RWPE1 (cell line): ENCODE data around the gene SCUBE3.

Experiments used
- CTCF ChIA-PET: fragments of 350-600 bp; sonication (Branson Sonifier 250); formaldehyde crosslinking; extraction: SDS; loops from one replicate; lab custom pipeline; 2021; lab: Yijun Ruan, JAX
- POLR2A ChIA-PET: fragments of 400-600 bp; formaldehyde crosslinking; extraction: SDS; loops from one replicate; lab custom pipeline; 2020; ENCODE audit warnings: antibody characterized with exemption; ENCODE audit not compliant: low non-redundant PET; lab: Yijun Ruan, JAX
- DNase-seq: peaks from one replicate; pipeline ENCODE4 v3.0.0; 2012; ENCODE audit warnings: low spot score
- H3K27ac ChIP-seq: fragments of 450-650 bp; 2 replicates; pipeline ENCODE4 v1.5.1; 2017
- TF ChIP-seq, protein P1 (sequence below): fragments of 450-650 bp; conservative IDR thresholded peaks from 2 replicates; pipeline ENCODE4 v1.5.1; 2017; ENCODE audit warnings: low read depth, mild to moderate bottlenecking

SCUBE3 gene

DNA sequence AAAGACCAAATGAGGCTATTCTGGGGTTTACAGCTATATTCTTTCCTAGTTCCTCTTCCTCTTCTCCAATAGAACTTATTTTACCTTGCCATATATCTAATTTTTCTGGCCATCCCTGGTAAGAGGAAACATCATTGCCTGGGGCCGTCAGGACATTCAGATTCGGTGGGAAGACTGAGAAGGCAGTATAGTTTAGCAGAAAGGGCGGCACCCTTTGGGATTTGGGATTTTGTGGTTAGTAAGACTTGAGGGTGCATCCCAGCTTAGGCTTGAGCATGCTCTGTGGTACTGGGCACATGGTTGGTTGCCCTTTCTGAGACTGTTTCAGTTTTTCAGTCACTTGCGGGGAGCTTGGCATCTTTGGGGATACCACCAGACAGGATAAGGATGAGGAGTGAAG is 21.1 kb downstream of the SCUBE3 start:
- H3K27ac ChIP-seq, result no peak overlapping the region
- no peak for DNase-seq
- ChIA-PET CTCF (interaction anchor here (0.6 kb wide), 2 partner anchors 36 to 1071 kb away, joined by 3 to 4 read pairs; no protein-coding TSS in a partner anchor), POLR2A (no interaction called here)
- TF ChIP-seq, protein P1, sequence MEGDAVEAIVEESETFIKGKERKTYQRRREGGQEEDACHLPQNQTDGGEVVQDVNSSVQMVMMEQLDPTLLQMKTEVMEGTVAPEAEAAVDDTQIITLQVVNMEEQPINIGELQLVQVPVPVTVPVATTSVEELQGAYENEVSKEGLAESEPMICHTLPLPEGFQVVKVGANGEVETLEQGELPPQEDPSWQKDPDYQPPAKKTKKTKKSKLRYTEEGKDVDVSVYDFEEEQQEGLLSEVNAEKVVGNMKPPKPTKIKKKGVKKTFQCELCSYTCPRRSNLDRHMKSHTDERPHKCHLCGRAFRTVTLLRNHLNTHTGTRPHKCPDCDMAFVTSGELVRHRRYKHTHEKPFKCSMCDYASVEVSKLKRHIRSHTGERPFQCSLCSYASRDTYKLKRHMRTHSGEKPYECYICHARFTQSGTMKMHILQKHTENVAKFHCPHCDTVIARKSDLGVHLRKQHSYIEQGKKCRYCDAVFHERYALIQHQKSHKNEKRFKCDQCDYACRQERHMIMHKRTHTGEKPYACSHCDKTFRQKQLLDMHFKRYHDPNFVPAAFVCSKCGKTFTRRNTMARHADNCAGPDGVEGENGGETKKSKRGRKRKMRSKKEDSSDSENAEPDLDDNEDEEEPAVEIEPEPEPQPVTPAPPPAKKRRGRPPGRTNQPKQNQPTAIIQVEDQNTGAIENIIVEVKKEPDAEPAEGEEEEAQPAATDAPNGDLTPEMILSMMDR, result no peak

DNA sequence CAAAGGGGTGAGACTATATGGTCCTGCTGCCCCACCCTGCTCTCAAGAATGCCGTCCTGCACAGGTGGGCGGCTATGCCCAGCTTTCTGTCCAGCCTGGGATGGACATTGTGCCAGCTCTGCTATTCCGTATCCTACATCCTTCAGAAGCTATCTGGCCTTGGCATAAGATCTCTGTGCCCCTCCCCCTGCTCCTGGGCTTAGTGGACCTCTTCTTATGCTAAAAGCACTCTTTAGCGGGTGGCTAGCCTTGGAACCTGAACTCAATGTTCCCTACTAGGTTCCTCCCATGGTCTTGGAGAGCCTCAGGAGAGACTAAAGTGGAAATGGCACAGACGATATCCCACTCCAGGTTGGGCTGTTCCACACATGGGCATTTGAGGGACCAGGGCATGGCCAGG is 22.5 kb downstream of the SCUBE3 start:
- TF ChIP-seq, protein P1, result no peak
- ChIA-PET POLR2A (no interaction called here), CTCF (no interaction called here)
- H3K27ac ChIP-seq, result no peak overlapping the region
- DNase-seq, result no peak

DNA sequence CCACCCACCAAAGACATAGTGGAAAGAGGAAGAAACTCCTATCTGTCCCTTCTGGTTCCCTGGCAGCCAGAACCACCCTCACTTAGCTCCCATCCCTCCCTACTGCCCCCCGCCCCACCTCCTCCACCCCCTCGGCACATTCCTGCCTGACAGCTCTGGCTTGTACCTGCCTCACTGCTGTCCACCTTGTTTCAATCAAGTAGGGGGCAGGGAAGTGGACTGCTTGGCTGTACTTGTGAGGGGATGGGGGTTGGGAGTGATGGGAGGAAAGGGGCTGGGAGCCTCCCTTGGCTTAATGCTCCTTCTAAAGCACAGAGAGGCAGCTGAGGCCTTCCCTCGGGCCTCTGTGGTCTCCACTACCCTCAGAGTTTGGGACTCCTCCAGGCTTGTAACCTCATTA is 23.7 kb downstream of the SCUBE3 start:
- H3K27ac ChIP-seq, result no peak overlapping the region
- ChIA-PET CTCF (no interaction called here), POLR2A (no interaction called here)
- TF ChIP-seq, protein P1, result no peak
- DNase-seq, result no peak

DNA sequence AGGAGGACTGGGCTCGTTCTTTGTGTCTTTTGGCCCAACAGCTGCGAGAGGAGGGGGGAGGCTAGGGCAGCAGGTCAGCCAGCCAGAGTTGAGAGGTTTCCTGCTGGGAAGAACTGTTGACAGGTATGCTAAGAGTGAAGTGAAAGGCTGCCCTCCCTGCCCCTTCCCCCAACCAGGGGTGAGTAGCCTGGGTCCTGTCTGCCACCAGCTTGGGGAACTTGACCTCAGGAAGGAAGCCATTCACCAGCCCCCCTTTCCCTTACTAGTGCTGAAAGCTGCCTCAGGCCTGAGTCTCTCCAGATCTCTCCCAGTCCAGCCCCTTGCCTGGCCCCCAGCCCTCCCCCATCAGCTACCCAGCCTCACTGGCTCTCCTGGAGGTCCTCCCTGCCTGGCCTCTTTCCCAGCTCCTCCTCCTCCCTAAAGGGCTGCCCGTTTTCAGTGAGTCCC is 25.1 kb downstream of the SCUBE3 start:
- CTCF ChIA-PET, result no interaction called here
- H3K27ac ChIP-seq, result no peak overlapping the region

DNA sequence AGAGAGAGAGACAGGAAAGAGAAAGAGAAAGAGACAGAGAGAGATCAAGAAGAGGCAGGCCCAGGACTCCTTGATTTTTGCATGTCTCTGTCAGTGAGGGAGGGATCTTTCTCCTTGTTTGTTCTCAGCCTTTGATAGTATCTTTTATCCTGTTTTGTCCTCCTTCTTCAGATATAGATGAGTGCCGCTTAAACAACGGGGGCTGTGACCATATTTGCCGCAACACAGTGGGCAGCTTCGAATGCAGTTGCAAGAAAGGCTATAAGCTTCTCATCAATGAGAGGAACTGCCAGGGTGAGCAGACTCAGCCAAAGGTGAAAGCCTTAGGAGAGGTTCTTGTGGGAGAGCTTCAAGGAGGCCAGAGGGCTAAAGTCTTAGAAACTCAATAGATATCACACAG is 25.8 kb downstream of the SCUBE3 start:
- H3K27ac ChIP-seq, result no peak overlapping the region
- POLR2A ChIA-PET, result no interaction called here
- CTCF ChIA-PET, result interaction anchor here (1.1 to 3.1 kb wide), 5 partner anchors 9 to 93 kb away, joined by 3 to 57 read pairs (median 13); no protein-coding TSS in a partner anchor
- DNase-seq, result no peak
- TF ChIP-seq, protein P1, result no peak

More for the DNA sequence above, 25.1 kb downstream of the SCUBE3 start:
- TF ChIP-seq, protein P1, result no peak
- DNase-seq, result no peak
- POLR2A ChIA-PET, result no interaction called here

DNA sequence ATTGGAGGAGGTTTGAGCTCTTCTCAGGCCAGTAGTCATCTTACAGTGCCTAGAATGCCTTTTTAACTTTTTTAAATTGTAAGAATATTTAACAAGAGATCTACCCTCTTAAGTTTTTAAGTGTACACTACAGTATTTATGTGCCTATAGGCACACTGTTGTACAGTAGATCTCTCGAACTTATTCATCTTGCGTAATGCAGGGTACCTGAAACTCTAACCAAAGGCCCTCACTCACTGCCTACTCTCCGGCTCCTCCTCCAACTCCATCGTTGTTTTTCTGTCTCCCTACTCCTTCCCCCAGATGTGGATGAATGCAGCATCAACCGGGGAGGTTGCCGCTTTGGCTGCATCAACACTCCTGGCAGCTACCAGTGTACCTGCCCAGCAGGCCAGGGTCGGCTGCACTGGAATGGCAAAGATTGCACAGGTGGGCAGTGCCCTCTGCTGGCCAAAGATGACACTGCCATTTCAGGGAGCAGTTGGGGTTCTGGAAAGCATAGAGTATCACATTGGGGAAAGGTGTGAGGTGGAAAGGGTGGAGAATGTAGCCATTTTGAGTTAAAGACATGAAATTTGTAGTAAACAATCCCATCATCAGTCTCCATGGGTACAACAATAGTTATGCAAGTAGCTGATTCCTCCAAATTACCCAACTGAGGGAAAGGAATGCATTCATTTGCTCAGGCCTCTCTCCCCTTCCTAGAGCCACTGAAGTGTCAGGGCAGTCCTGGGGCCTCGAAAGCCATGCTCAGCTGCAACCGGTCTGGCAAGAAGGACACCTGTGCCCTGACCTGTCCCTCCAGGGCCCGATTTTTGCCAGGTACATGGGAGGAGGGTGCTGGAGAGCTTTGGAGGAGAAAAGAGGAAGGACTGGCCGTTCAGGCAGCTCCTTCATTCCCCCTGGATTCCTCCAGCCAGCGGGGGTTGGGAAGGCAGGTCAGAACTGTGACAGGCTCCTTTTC is 27.4 kb downstream of the SCUBE3 start:
- POLR2A ChIA-PET, result no interaction called here
- TF ChIP-seq, protein P1, result peak; percentile 94
- CTCF ChIA-PET, result interaction anchor here (0.5 to 3.1 kb wide), 26 partner anchors 9 to 781 kb away, joined by 3 to 57 read pairs (median 4); partner anchors contain the start of genes DEF6, RPL10A and ZNF76
- H3K27ac ChIP-seq, result no peak overlapping the region
- DNase-seq, result peak; percentile 85
